BLaER1 treated with 17β-estradiol and CSF1 and Interleukin-3, amounts not matched to agents 10 nM and 100 nM (cell line): Measurements from ENCODE around the gene KIAA1328.
A peak's percentile ranks its signal among the peaks of the same experiment; 100 is the strongest.

ENCODE experiments used
- H3K27ac ChIP-seq, 11 experiments: shearing (Covaris generic); formaldehyde crosslinking; 2 replicates each; pipeline ENCODE4 v1.8.1; 2022
- H3K27me3 ChIP-seq, 11 experiments: shearing (Covaris generic); formaldehyde crosslinking; 2 replicates each; pipeline ENCODE4 v1.8.1; 2022
- H3K36me3 ChIP-seq, 11 experiments: shearing (Covaris generic); formaldehyde crosslinking; 2 replicates each; pipeline ENCODE4 v1.8.1; 2022
- H3K4me1 ChIP-seq, 10 experiments: shearing (Covaris generic); formaldehyde crosslinking; 2 replicates each; pipeline ENCODE4 v1.8.1; 2022
- H3K4me2 ChIP-seq, 11 experiments: shearing (Covaris generic); formaldehyde crosslinking; 2 replicates each; pipeline ENCODE4 v1.8.1; 2022
- H3K4me3 ChIP-seq, 10 experiments: shearing (Covaris generic); formaldehyde crosslinking; 2 replicates each; pipeline ENCODE4 v1.8.1; 2022
- H3K9ac ChIP-seq, 11 experiments: shearing (Covaris generic); formaldehyde crosslinking; 2 replicates each; pipeline ENCODE4 v1.8.1; 2022
- H3K9me3 ChIP-seq, 11 experiments: shearing (Covaris generic); formaldehyde crosslinking; replicated peaks in 1 of 11; 2 replicates each; pipeline ENCODE4 v1.8.1; 2022
- H4K20me1 ChIP-seq, 11 experiments: shearing (Covaris generic); formaldehyde crosslinking; 2 replicates each; pipeline ENCODE4 v1.8.1; 2022
- Cebpa-rat ChIP-seq, 11 experiments: shearing (Covaris generic); IDR thresholded peaks; 2 replicates each; pipeline ENCODE4 v1.8.1; 2022

KIAA1328 gene

GRCh38 chr18:36828630-36829361 is at the start of gene KIAA1328, which contains the start of gene TPGS2:
TSS of gene KIAA1328 (plus strand) at chr18:36829127. CDS start at chr18:36829139, 12 bp downstream.
TSS of gene TPGS2 (minus strand) at chr18:36829002. CDS start at chr18:36828767, 235 bp downstream.
- TF ChIP-seq Cebpa-rat (IDR thresholded peaks at IDR 0.05): no peak
- peaks cover 22 to 29% (median 26%) of the 10 kb centered on the region in 10 experiments for H3K4me1 ChIP-seq
- H4K20me1 ChIP-seq: no peaks in the 10 kb centered on the region
- H3K9me3 ChIP-seq: peaks cover 0 to 17% (median 0%) of the 10 kb centered on the region in 11 experiments; a peak in 5 of 22 replicates
- peak within 1 kb of the TSS; percentile 55 to 89 (median 81) for H3K27ac ChIP-seq
- peaks cover 0 to 27% (median 12%) of the 10 kb centered on the region in 11 experiments; a peak in 13 of 22 replicates for H3K36me3 ChIP-seq
- peak within 1 kb of the TSS; percentile 81 to 92 (median 87) for H3K9ac ChIP-seq
- H3K27me3 ChIP-seq: no peaks in the 10 kb centered on the region
- peak within 1 kb of the TSS; percentile 79 to 98 (median 90) for H3K4me3 ChIP-seq
- peak within 1 kb of the TSS; percentile 79 to 90 (median 85) for H3K4me2 ChIP-seq

- Histone ChIP-seq H3K27me3 (no peaks in the 10 kb centered on the region), H3K36me3 (peaks cover 0 to 38% (median 7%) of the 10 kb centered on the region in 11 experiments; a peak in 9 of 22 replicates), H4K20me1 (peaks cover 0 to 4% (median 0%) of the 10 kb centered on the region in 11 experiments; a peak in 1 of 22 replicates), H3K9ac (no peak overlapping the region), H3K4me2 (no peak overlapping the region), H3K9me3 (no peaks in the 10 kb centered on the region), H3K4me3 (no peak overlapping the region), H3K4me1 (peaks cover 0 to 5% (median 0%) of the 10 kb centered on the region in 10 experiments; a peak in 1 of 20 replicates), H3K27ac (no peak overlapping the region)
- no peak for TF ChIP-seq Cebpa-rat (IDR thresholded peaks at IDR 0.05)
These were observed 48.2 kb upstream of the KIAA1328 start for GRCh38 chr18:36780748-36781147.

DNA sequence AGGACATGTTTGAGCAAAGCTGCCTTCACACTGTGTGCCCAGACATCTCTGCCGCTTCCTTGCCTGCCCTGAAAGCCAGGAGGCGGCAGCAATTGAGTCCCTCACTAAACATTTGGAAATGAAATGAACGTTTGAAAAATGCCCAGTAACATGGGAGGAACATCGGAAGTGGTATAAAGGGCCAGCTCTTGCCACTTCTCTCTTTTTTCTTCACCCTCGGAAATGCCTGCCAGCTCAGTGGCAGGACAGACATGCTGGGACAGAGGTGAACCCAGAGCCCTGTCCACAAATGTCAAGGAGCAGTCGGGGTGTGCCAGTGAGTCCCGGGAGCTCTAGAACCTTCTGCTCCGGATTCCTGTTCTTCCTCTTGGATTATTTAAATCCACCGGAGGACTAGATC is 46.2 kb upstream of the KIAA1328 start:
- H3K36me3 ChIP-seq: peaks cover 7 to 51% (median 24%) of the 10 kb centered on the region in 11 experiments; a peak in 14 of 22 replicates
- H3K9ac ChIP-seq: no peak overlapping the region
- TF ChIP-seq Cebpa-rat (IDR thresholded peaks at IDR 0.05): no peak
- no peaks in the 10 kb centered on the region for H3K9me3 ChIP-seq
- H3K27me3 ChIP-seq: no peaks in the 10 kb centered on the region
- H3K4me3 ChIP-seq: no peak overlapping the region
- peaks cover 0 to 4% (median 0%) of the 10 kb centered on the region in 11 experiments; a peak in 1 of 22 replicates for H4K20me1 ChIP-seq
- no peak overlapping the region for H3K27ac ChIP-seq
- no peak overlapping the region for H3K4me2 ChIP-seq
- H3K4me1 ChIP-seq: peaks cover 0 to 5% (median 0%) of the 10 kb centered on the region in 10 experiments; a peak in 1 of 20 replicates

DNA sequence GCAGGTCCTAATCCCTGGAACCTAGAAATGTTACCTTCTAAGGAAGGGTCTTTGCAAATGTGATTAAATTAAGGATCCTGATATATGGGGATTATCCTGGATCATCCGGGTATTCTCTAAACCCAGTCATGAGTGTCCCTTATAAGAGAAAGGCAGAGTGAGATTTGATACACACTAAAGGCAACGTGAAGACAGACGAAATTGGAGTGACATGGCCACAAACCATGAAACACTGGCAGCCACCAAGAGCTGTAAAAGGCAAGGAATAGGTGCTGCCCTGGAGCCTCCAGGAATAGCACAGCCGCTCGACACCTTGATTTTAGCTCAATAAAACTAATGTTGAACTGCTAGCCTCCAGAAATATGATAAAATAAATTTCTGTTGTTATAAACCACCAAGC is 45.1 kb upstream of the KIAA1328 start:
- peaks cover 13 to 57% (median 32%) of the 10 kb centered on the region in 11 experiments; a peak in 19 of 22 replicates for H3K36me3 ChIP-seq
- H3K27ac ChIP-seq: no peak overlapping the region
- H4K20me1 ChIP-seq: peaks cover 0 to 4% (median 0%) of the 10 kb centered on the region in 11 experiments; a peak in 1 of 22 replicates
- no peak overlapping the region for H3K9ac ChIP-seq
- no peak for TF ChIP-seq Cebpa-rat (IDR thresholded peaks at IDR 0.05)
- H3K4me1 ChIP-seq: peaks cover 0 to 5% (median 0%) of the 10 kb centered on the region in 10 experiments; a peak in 1 of 20 replicates
- no peak overlapping the region for H3K4me2 ChIP-seq
- no peaks in the 10 kb centered on the region for H3K27me3 ChIP-seq
- no peaks in the 10 kb centered on the region for H3K9me3 ChIP-seq
- no peak overlapping the region for H3K4me3 ChIP-seq

- H3K27me3 ChIP-seq: no peaks in the 10 kb centered on the region
- no peak overlapping the region for H3K27ac ChIP-seq
- H3K36me3 ChIP-seq: peaks cover 38 to 73% (median 50%) of the 10 kb centered on the region in 11 experiments
- peaks cover 0 to 4% (median 0%) of the 10 kb centered on the region in 11 experiments; a peak in 1 of 22 replicates for H4K20me1 ChIP-seq
- H3K4me2 ChIP-seq: no peak overlapping the region
- peaks cover 16 to 24% (median 21%) of the 10 kb centered on the region in 11 experiments for H3K9me3 ChIP-seq
- TF ChIP-seq Cebpa-rat (IDR thresholded peaks at IDR 0.05): peak in 3 of 11 experiments; percentile 16 to 70 (median 56); a peak in 3 of 22 replicates
- no peak overlapping the region for H3K4me3 ChIP-seq
- H3K9ac ChIP-seq: no peak overlapping the region
- no peaks in the 10 kb centered on the region for H3K4me1 ChIP-seq
These were observed 42.2 kb upstream of the KIAA1328 start for GRCh38 chr18:36786686-36787085.

DNA sequence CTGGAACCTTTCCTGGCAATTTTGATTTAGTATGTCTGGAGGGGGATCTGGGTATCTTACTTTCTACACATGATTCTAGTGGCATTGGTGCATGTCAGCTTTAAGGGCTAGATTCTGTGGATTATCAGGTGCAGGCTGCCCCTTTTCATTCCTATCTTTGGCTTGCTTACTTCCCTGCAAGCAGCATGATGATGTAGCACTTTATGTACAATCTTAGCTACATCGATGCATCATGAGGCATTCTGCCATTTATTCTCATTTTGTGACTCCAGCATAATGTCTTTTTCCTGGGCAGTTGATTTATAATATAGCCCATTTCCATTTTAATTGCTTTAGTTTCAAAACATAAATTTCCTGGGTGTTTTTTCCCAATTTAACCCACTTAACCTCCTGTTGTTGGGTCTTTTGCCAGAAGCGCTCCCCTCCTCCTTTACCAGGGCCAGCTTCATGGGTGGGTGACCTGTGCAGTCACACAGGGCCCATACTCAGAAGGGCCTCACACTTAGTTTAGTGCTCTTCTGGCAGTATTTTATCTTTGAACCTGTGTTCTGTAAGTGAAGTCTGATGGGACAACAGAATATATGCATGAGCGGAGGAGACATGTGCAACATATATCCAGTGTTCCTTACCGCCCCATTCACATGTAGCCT is 36.2 kb upstream of the KIAA1328 start:
- H4K20me1 ChIP-seq: no peaks in the 10 kb centered on the region
- H3K9me3 ChIP-seq: peaks cover 16 to 27% (median 24%) of the 10 kb centered on the region in 11 experiments
- no peak overlapping the region for H3K4me3 ChIP-seq
- TF ChIP-seq Cebpa-rat (IDR thresholded peaks at IDR 0.05): no peak
- H3K4me1 ChIP-seq: no peaks in the 10 kb centered on the region
- H3K27me3 ChIP-seq: no peaks in the 10 kb centered on the region
- no peak overlapping the region for H3K4me2 ChIP-seq
- H3K36me3 ChIP-seq: peaks cover 84 to 100% (median 96%) of the 10 kb centered on the region in 11 experiments
- no peak overlapping the region for H3K9ac ChIP-seq
- H3K27ac ChIP-seq: no peak overlapping the region

DNA sequence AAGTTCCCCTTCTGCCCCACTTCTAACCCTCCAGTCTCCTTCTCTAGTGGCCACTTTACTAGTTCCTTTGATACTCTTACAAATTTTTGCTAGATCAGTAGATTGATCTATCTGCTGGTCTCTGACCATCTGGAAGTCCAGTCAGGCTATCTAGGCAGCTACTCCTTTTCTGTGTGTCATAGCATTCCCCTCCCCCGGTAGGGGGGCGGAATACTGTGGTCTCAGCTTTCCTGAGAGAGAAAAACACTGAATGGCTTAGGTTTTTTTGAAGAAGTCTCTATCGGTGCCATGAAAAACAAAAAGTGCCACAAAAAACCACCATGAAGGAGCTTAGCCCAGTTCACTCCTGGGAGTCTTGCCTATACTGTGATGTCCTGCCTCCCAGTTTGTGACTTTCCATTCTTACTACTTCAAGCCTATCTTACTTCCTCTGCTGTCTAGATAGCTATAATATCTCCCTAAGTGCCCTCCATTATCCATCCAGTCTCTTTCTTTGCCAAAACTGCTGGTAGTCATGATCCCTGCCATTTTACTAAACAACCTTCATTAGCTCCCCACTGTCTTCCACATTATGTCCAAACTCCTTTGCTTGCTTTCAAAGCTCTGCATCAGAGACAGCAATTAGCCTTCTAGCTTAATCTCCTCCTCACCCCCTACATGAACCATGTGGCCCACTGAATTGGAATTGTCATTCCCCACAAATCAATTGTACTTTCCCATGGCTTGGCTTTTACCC is 30.0 kb upstream of the KIAA1328 start:
- no peak for TF ChIP-seq Cebpa-rat (IDR thresholded peaks at IDR 0.05)
- no peak overlapping the region for H3K4me2 ChIP-seq
- H4K20me1 ChIP-seq: no peaks in the 10 kb centered on the region
- H3K4me1 ChIP-seq: no peaks in the 10 kb centered on the region
- no peak overlapping the region for H3K9ac ChIP-seq
- peaks cover 97 to 100% (median 99%) of the 10 kb centered on the region in 11 experiments for H3K36me3 ChIP-seq
- no peaks in the 10 kb centered on the region; a peak in 1 of 22 replicates for H3K9me3 ChIP-seq
- H3K27ac ChIP-seq: no peak overlapping the region
- H3K27me3 ChIP-seq: no peaks in the 10 kb centered on the region
- H3K4me3 ChIP-seq: no peak overlapping the region

DNA sequence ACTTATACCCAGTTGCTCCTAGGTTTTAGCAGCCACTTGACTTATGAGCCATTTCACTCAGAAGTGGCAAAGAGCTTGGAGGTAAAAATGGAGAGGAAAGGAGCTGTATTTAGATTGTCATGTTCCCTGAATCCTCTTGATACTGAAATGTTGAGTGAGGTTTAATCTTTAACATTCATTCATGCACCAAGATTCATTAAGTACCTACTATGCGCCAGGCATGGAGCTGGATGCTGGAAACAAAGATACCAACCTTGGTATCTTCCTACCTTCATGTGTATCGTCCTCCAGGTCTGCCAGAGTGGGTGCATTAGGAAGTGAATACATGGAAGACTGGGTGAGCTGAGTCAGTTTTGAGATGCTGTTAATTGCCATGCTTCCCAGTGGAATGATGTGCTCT is 23.8 kb upstream of the KIAA1328 start:
- Histone ChIP-seq H3K9ac (no peak overlapping the region), H3K27ac (no peak overlapping the region), H3K9me3 (no peaks in the 10 kb centered on the region; a peak in 1 of 22 replicates), H3K4me1 (no peaks in the 10 kb centered on the region), H3K4me2 (no peak overlapping the region), H3K36me3 (peaks cover 77 to 93% (median 84%) of the 10 kb centered on the region in 11 experiments), H4K20me1 (peaks cover 0 to 4% (median 3%) of the 10 kb centered on the region in 11 experiments; a peak in 7 of 22 replicates), H3K27me3 (no peaks in the 10 kb centered on the region), H3K4me3 (no peak overlapping the region)
- no peak for TF ChIP-seq Cebpa-rat (IDR thresholded peaks at IDR 0.05)
